IMR-90 (cell line): ENCODE measurements around the gene CPSF4. TPM values are rescaled to one million over a fixed set of nuclear protein-coding genes. Genes with fewer than 3 reads are reported as not detected.

Source experiments
- ATAC-seq: fragments of 200-7000 bp; cut with Tn5 transposase; 2 replicates; pipeline ENCODE4 v1.9.1; 2020; ENCODE audit warnings: low read depth, mild to moderate bottlenecking, moderate library complexity
- BruUV-seq: library from RNA; stranded (reverse); fragments of 400-500 nt; replicated peaks from 2 replicates; lab custom pipeline; 2021; lab: Mats Ljungman, UMichigan
- CTCF ChIA-PET: fragments of 300-600 bp; formaldehyde crosslinking; extraction: SDS; loops from one replicate; lab custom pipeline; 2021; ENCODE audit warnings: antibody characterized with exemption; lab: Yijun Ruan, JAX
- POLR2A ChIA-PET: fragments of 300-600 bp; sonication (Branson Sonifier 250); formaldehyde crosslinking; loops from one replicate; lab custom pipeline; 2022; ENCODE audit warnings: antibody characterized with exemption; ENCODE audit not compliant: unreplicated experiment; lab: Charles Lee
- DNase-seq: peaks from one replicate; pipeline ENCODE4 v3.0.0; 2013
- H2AFZ ChIP-seq: replicated peaks from 2 replicates; pipeline ENCODE3; 2013; ENCODE audit warnings: low read length, mild to moderate bottlenecking; ENCODE audit not compliant: poor library complexity
- H2AK5ac ChIP-seq: 2 replicates; pipeline ENCODE4 v1.6.1; 2013; ENCODE audit warnings: low read depth, low read length, inconsistent platforms
- H2AK9ac ChIP-seq: replicated peaks from 2 replicates; pipeline ENCODE3; 2013; ENCODE audit warnings: mild to moderate bottlenecking, low read depth, low read length, moderate library complexity; ENCODE audit not compliant: poor library complexity
- H2BK120ac ChIP-seq: 2 replicates; pipeline ENCODE4 v1.6.1; 2013; ENCODE audit warnings: low read depth, low read length, inconsistent platforms
- H2BK15ac ChIP-seq: 3 replicates; pipeline ENCODE4 v1.6.1; 2013; ENCODE audit warnings: low read depth, low read length, inconsistent platforms
- H2BK20ac ChIP-seq: 2 replicates; pipeline ENCODE4 v1.6.1; 2013; ENCODE audit warnings: low read depth, mild to moderate bottlenecking, inconsistent platforms, low read length, moderate library complexity
- H2BK5ac ChIP-seq: 2 replicates; pipeline ENCODE4 v1.6.1; 2013; ENCODE audit warnings: mild to moderate bottlenecking, low read depth, low read length, inconsistent platforms; ENCODE audit not compliant: poor library complexity, severe bottlenecking
- H3K14ac ChIP-seq: replicated peaks from 2 replicates; pipeline ENCODE4 v1.6.1; 2013; ENCODE audit warnings: low read depth, low read length, inconsistent platforms
- H3K18ac ChIP-seq: 2 replicates; pipeline ENCODE4 v1.6.1; 2013; ENCODE audit warnings: low read depth, low read length, control low read depth
- H3K23ac ChIP-seq: 2 replicates; pipeline ENCODE4 v1.6.1; 2013; ENCODE audit warnings: low read depth, low read length, inconsistent platforms
- H3K27ac ChIP-seq: 2 replicates; pipeline ENCODE4 v1.5.1; 2013; ENCODE audit warnings: mild to moderate bottlenecking, control low read depth, low read length; ENCODE audit not compliant: insufficient read depth
- H3K27me3 ChIP-seq: 2 replicates; pipeline ENCODE4 v1.6.1; 2013; ENCODE audit warnings: low read length; ENCODE audit not compliant: control insufficient read depth, insufficient read depth
- H3K36me3 ChIP-seq: 2 replicates; pipeline ENCODE4 v1.6.1; 2013; ENCODE audit warnings: low read length, mixed read lengths; ENCODE audit not compliant: control insufficient read depth, insufficient read depth
- H3K4ac ChIP-seq: 2 replicates; pipeline ENCODE4 v1.6.1; 2013; ENCODE audit warnings: low read depth, low read length, inconsistent platforms
- H3K4me1 ChIP-seq: 2 replicates; pipeline ENCODE4 v1.6.1; 2013; ENCODE audit warnings: low read length, mixed read lengths; ENCODE audit not compliant: control insufficient read depth, insufficient read depth
- H3K4me2 ChIP-seq: 2 replicates; pipeline ENCODE4 v1.6.1; 2013; ENCODE audit warnings: low read depth, mild to moderate bottlenecking, control low read depth, low read length, moderate library complexity
- H3K4me3 ChIP-seq: 2 replicates; pipeline ENCODE4 v1.5.1; 2013; ENCODE audit warnings: low read depth, mild to moderate bottlenecking, control low read depth, low read length, moderate library complexity; ENCODE audit not compliant: insufficient read depth
- H3K56ac ChIP-seq: 2 replicates; pipeline ENCODE4 v1.6.1; 2013; ENCODE audit warnings: low read length, inconsistent platforms; ENCODE audit not compliant: insufficient read depth; ENCODE audit errors: extremely low read depth
- H3K79me1 ChIP-seq, 2 experiments: 2 replicates each; pipeline ENCODE4 v1.6.1; 2013; ENCODE audit warnings: low read length in 2 of 2, inconsistent platforms in 1 of 2, low read depth in 1 of 2
- H3K9ac ChIP-seq: 2 replicates; pipeline ENCODE4 v1.6.1; 2013; ENCODE audit warnings: low read depth, low read length, control low read depth
- H3K9me1 ChIP-seq: 2 replicates; pipeline ENCODE4 v1.6.1; 2013; ENCODE audit warnings: low read length, inconsistent platforms; ENCODE audit not compliant: insufficient read depth
- H3K9me3 ChIP-seq: 2 replicates; pipeline ENCODE4 v1.6.1; 2013; ENCODE audit warnings: low read length; ENCODE audit not compliant: control insufficient read depth, insufficient read depth
- H4K20me1 ChIP-seq: 2 replicates; pipeline ENCODE4 v1.6.1; 2013; ENCODE audit warnings: low read length, inconsistent platforms; ENCODE audit not compliant: insufficient read depth
- H4K5ac ChIP-seq: 2 replicates; pipeline ENCODE4 v1.6.1; 2013; ENCODE audit warnings: mild to moderate bottlenecking, low read depth, low read length, control low read depth
- H4K8ac ChIP-seq, 2 experiments: 2 replicates each; pipeline ENCODE4 v1.6.1; 2013; ENCODE audit warnings: low read depth in 2 of 2, low read length in 2 of 2, control low read depth in 1 of 2, inconsistent platforms in 1 of 2
- H4K91ac ChIP-seq: 2 replicates; pipeline ENCODE4 v1.6.1; 2013; ENCODE audit warnings: low read depth, low read length, inconsistent platforms; ENCODE audit not compliant: insufficient read depth
- BHLHE40 ChIP-seq: fragments of 150-350 bp; IDR thresholded peaks from 2 replicates; pipeline ENCODE4 v1.6.1; 2016; ENCODE audit warnings: mild to moderate bottlenecking, low read depth, low read length
- CEBPB ChIP-seq: IDR thresholded peaks from 2 replicates; pipeline ENCODE4 v1.6.1; 2012; ENCODE audit warnings: low read depth, low read length, improper control_type of control experiment
- CHD1 ChIP-seq: IDR thresholded peaks from 2 replicates; pipeline ENCODE4 v1.6.1; 2012; ENCODE audit warnings: low read depth, low read length, improper control_type of control experiment
- CTCF ChIP-seq: conservative IDR thresholded peaks from 2 replicates; pipeline ENCODE4 v1.5.1; 2012; ENCODE audit warnings: mild to moderate bottlenecking, low read depth, low read length, improper control_type of control experiment
- FOS ChIP-seq: fragments of 150-350 bp; IDR thresholded peaks from 2 replicates; pipeline ENCODE4 v1.6.1; 2016; ENCODE audit warnings: low read depth, low read length
- MAFK ChIP-seq: IDR thresholded peaks from 2 replicates; pipeline ENCODE4 v1.6.1; 2012; ENCODE audit warnings: low read depth, low read length, improper control_type of control experiment
- MXI1 ChIP-seq: IDR thresholded peaks from 2 replicates; pipeline ENCODE4 v1.6.1; 2012; ENCODE audit warnings: low read depth, mild to moderate bottlenecking, low read length, moderate library complexity, borderline replicate concordance
- NFE2L2 ChIP-seq: fragments of 150-350 bp; IDR thresholded peaks from 2 replicates; pipeline ENCODE4 v1.6.1; 2016; ENCODE audit warnings: low read depth, mild to moderate bottlenecking, low read length
- POLR2A ChIP-seq: IDR thresholded peaks from 2 replicates; pipeline ENCODE4 v1.6.1; 2012; ENCODE audit warnings: mild to moderate bottlenecking, low read depth, low read length
- RAD21 ChIP-seq: IDR thresholded peaks from 2 replicates; pipeline ENCODE4 v1.6.1; 2012; ENCODE audit warnings: low read length, improper control_type of control experiment
- RCOR1 ChIP-seq: IDR thresholded peaks from 2 replicates; pipeline ENCODE4 v1.6.1; 2012; ENCODE audit warnings: mild to moderate bottlenecking, low read length, improper control_type of control experiment; ENCODE audit not compliant: insufficient replicate concordance
- RFX5 ChIP-seq: IDR thresholded peaks from 2 replicates; pipeline ENCODE4 v1.8.0; 2012; ENCODE audit warnings: low read depth, mild to moderate bottlenecking, low read length, moderate library complexity
- SMC3 ChIP-seq: fragments of 150-350 bp; IDR thresholded peaks from 2 replicates; pipeline ENCODE4 v1.6.1; 2016; ENCODE audit warnings: low read depth, mild to moderate bottlenecking, antibody characterized with exemption, low read length, moderate library complexity
- WGBS, 2 experiments: methylation state at CpG; one replicate each; pipeline versions ENCODE4 v1.1.5 to v1.1.7; 2013; ENCODE audit warnings: missing lambda C conversion rate in 2 of 2; ENCODE audit not compliant: insufficient read length in 1 of 2; ENCODE audit errors: extremely low coverage in 2 of 2; 5-methylcytosine and 5-hydroxymethylcytosine counted together
- dilution Hi-C: fragments of 300-500 bp; cut with HindIII; formaldehyde crosslinking; loops from one replicate; pipeline ENCODE4 v1.14.3; 2018; ENCODE audit warnings: low sequenced_read_pairs; ENCODE audit not compliant: unreplicated experiment
- in situ Hi-C: fragments of 300-500 bp; cut with MboI; formaldehyde crosslinking; loops from 3 replicates; pipeline ENCODE4 v1.14.3; 2019; ENCODE audit warnings: low sequenced_read_pairs, inconsistent platforms, mixed read lengths
- intact Hi-C: fragments of 100-400 bp; cut with micrococcal nuclease; formaldehyde crosslinking; loops from 2 replicates; pipeline ENCODE4 v1.10.0; 2022
- polyA plus RNA-seq, 3 experiments: library from polyadenylated mRNA; depleted of rRNA; stranded (reverse); fragments of >200 nt; gene quantifications; 2 replicates each; pipeline ENCODE4 v1.2.3, GENCODE V29; 2012; ENCODE audit warnings: low replicate concordance in 1 of 3
- total RNA-seq: library from RNA; depleted of rRNA; stranded (reverse); fragments of >200 nt; gene quantifications from 2 replicates; pipeline ENCODE4 v1.2.3, GENCODE V29; 2012
- TF ChIP-seq, protein P1 (sequence below): fragments of 150-350 bp; IDR thresholded peaks from 2 replicates; pipeline ENCODE4 v1.6.1; 2016; ENCODE audit warnings: low read depth, mild to moderate bottlenecking, low read length, moderate library complexity, borderline replicate concordance

Gene CPSF4
- total and polyA plus RNA-seq, 2 of the 4 experiments (the other 2 are of a cell fraction) = 23.8 to 44.9 TPM

GRCh38 chr7:99468336-99468918 lies 29.7 kb downstream of the CPSF4 start:
- no peak overlapping the region for H3K4ac ChIP-seq
- H4K8ac ChIP-seq = no peak overlapping the region
- no peak overlapping the region for H2BK120ac ChIP-seq
- peaks cover 5 to 32% of the 10 kb centered on the region in 2 experiments for H3K79me1 ChIP-seq
- H3K23ac ChIP-seq = no peak overlapping the region
- TF ChIP-seq MAFK (no peak), CHD1 (no peak), CEBPB (no peak), FOS (no peak), RAD21 (no peak), RFX5 (no peak), CTCF (no peak), NFE2L2 (no peak), SMC3 (no peak), MXI1 (no peak), POLR2A (no peak), RCOR1 (no peak), BHLHE40 (no peak)
- TF ChIP-seq, protein P1, sequence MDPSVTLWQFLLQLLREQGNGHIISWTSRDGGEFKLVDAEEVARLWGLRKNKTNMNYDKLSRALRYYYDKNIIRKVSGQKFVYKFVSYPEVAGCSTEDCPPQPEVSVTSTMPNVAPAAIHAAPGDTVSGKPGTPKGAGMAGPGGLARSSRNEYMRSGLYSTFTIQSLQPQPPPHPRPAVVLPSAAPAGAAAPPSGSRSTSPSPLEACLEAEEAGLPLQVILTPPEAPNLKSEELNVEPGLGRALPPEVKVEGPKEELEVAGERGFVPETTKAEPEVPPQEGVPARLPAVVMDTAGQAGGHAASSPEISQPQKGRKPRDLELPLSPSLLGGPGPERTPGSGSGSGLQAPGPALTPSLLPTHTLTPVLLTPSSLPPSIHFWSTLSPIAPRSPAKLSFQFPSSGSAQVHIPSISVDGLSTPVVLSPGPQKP = no peak
- 93% methylated on average over 5 of the region's 29 CpGs; no CpG with 5 or more reads in 1 of the 2 experiments for WGBS, 2 experiments
- no peak overlapping the region for H4K91ac ChIP-seq
- H3K9me3 ChIP-seq = no peaks in the 10 kb centered on the region
- dilution Hi-C loops (no loop called here), in situ Hi-C loops (no loop called here), intact Hi-C loops (no loop called here)
- no peak overlapping the region for H3K56ac ChIP-seq
- ChIA-PET POLR2A (no interaction called here), CTCF (no interaction called here)
- no peak overlapping the region for H2BK5ac ChIP-seq
- H3K27ac ChIP-seq = no peak overlapping the region
- no peak overlapping the region for H2AK5ac ChIP-seq
- no TSS peak for BruUV-seq
- DNase-seq (no peak), ATAC-seq (no peak)
- H2AFZ ChIP-seq = no peak overlapping the region
- H3K4me2 ChIP-seq = no peak overlapping the region
- H4K5ac ChIP-seq = no peak overlapping the region
- peaks cover 4% of the 10 kb centered on the region for H3K36me3 ChIP-seq
- H3K9me1 ChIP-seq = peaks cover 3% of the 10 kb centered on the region; the same call in 1 of the 2 replicates
- no peak overlapping the region for H3K9ac ChIP-seq
- no peak overlapping the region for H2BK20ac ChIP-seq
- no peaks in the 10 kb centered on the region for H3K27me3 ChIP-seq
- peaks cover 5% of the 10 kb centered on the region; the same call in 1 of the 2 replicates for H4K20me1 ChIP-seq
- no peaks in the 10 kb centered on the region; the same call in 1 of the 2 replicates for H3K4me1 ChIP-seq
- H3K18ac ChIP-seq = no peak overlapping the region
- no peak overlapping the region for H3K4me3 ChIP-seq
- no peak overlapping the region for H3K14ac ChIP-seq
- no peak overlapping the region for H2BK15ac ChIP-seq
- no peak overlapping the region for H2AK9ac ChIP-seq
